Measurements from ENCODE around the gene REV3L.

GRCh38 chr6:111427341-111428116 is 55.5 kb downstream of the REV3L start:
- TF ChIP-seq CTCF (IDR thresholded peaks at IDR 0.05; ENCODE audit: insufficient read depth, low read length) = no peak
- TF ChIP-seq POLR2AphosphoS5 (IDR thresholded peaks at IDR 0.05; ENCODE audit: low read depth) = no peak
- no peak for TF ChIP-seq GABPA (IDR thresholded peaks at IDR 0.05; ENCODE audit: low read depth)
- no peak for TF ChIP-seq REST (IDR thresholded peaks at IDR 0.05; ENCODE audit: insufficient replicate concordance, low read depth)
- no peak for TF ChIP-seq SPI1 (IDR thresholded peaks at IDR 0.05; ENCODE audit: borderline replicate concordance, low read depth)

All from HL-60 (cell line).